AG10803 (cell line): ENCODE measurements around the gene EPB41L2.
"Not testable (repeated sequence)": the region's sequence is repeated elsewhere in the genome, so short reads cannot be mapped to it uniquely, and the experiment has no call there.

Experiments used
- DNase-seq: peaks from one replicate; pipeline ENCODE4 v3.0.0; 2010; ENCODE audit warnings: low read depth
- H3K4me3 ChIP-seq: 2 replicates; pipeline ENCODE4 v1.5.1; 2011; ENCODE audit warnings: mild to moderate bottlenecking, low read length, control low read depth
- TF ChIP-seq, protein P1 (sequence below): conservative IDR thresholded peaks from 2 replicates; pipeline ENCODE4 v1.5.1; 2011; ENCODE audit warnings: mild to moderate bottlenecking, low read length, control low read depth, inconsistent platforms

Gene EPB41L2

DNA sequence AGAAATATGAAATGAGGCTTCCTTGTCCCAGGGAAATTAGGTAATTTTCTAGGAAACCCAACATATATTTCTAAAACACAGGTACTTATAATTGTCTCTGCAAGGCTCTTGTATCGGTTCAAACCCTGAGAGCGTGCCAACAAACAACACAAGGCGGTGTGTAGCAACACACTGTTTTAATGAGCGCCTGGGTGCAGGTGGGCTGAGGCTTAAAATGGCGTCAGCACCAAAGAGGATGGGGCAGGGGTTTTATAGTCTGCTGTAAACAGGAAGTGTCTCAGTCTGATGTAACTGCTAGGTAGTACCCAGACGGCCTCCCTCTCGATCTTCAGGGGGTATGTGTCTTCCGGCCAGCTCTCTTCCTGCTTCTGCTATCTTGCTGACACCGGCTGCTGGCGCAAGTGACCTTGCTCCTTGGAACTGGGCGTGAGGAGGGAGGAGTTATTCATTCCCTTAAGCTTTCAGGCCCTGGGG lies 69.7 kb downstream of the EPB41L2 start:
- no peak overlapping the region for H3K4me3 ChIP-seq
- DNase-seq, result no peak
- TF ChIP-seq, protein P1, sequence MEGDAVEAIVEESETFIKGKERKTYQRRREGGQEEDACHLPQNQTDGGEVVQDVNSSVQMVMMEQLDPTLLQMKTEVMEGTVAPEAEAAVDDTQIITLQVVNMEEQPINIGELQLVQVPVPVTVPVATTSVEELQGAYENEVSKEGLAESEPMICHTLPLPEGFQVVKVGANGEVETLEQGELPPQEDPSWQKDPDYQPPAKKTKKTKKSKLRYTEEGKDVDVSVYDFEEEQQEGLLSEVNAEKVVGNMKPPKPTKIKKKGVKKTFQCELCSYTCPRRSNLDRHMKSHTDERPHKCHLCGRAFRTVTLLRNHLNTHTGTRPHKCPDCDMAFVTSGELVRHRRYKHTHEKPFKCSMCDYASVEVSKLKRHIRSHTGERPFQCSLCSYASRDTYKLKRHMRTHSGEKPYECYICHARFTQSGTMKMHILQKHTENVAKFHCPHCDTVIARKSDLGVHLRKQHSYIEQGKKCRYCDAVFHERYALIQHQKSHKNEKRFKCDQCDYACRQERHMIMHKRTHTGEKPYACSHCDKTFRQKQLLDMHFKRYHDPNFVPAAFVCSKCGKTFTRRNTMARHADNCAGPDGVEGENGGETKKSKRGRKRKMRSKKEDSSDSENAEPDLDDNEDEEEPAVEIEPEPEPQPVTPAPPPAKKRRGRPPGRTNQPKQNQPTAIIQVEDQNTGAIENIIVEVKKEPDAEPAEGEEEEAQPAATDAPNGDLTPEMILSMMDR, result no peak

DNA sequence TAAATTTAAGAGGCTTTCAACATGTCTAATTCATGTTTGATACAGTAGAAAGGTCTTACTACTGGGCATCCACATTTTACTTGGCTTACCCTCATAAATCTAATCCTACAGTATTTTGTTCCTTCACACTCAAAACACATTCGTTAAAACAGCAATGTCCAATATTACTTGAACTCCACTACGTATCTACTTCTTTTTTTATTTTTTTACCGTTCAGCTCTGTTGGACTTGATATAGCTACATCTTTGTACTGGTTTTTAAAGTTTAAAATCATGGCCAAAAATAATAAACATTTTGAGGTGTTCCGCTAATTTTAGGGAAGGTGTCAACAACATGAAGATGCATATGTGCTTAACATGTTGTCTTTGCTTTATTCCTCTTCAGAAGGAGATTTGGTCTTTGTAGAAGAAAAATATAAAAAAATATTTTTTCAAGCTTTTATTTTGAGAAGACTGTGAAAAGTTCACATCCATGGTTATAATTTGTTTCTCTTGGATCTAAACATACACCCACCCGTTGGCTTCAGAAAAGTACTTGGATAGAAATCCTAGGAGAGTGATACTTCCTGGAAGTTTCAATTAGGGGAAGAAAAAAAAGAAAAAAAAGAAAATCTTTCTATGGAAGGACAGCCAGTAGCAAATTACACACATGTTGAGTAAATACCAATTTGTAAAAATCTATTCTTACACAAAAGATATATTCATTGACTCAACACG lies 71.5 kb downstream of the EPB41L2 start:
- TF ChIP-seq, protein P1, result no peak
- DNase-seq, result no peak

DNA sequence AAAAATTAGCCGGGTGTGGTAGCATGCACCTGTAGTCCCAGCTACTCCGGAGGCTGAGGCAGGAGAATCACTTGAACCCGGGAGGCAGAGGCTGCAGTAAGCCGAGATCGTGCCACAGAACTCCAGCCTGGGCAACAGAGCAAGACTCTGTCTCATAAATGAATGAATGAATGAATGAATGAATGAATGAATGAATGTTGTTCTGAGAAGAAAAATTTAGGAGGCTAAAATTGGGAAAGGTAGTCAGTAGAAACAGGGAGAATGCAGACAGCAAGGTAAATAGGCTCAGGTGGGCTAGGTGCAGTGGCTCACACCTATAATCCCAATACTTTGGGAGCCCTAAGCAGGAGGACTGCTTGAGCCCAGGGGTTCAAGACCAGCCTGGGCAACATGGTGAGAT lies 75.5 kb downstream of the EPB41L2 start:
- H3K4me3 ChIP-seq, DNase-seq: not testable (repeated sequence)

More for the DNA sequence above, 71.5 kb downstream of the EPB41L2 start:
- H3K4me3 ChIP-seq, result no peak overlapping the region

DNA sequence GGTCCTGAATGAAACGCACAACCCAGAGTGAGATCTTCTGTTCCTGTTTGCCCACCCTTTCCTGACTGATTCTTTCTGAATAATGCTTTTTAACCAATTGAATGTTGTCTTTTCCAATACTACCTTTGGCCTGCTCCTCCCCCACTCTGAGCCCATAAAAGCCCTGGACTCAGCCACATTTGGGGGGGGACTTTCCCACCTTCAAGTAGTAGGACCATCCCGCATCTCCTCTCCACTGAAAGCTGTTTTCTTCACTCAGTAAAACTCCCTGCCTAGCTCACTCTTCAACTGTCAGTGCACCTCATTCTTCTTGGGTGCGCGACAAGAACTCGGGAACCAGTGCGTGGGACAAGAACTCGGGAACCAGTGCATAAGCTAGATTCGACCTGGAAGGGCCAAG lies 77.9 kb downstream of the EPB41L2 start:
- DNase-seq, result no peak
- TF ChIP-seq, protein P1, result no peak
- no peak overlapping the region for H3K4me3 ChIP-seq

DNA sequence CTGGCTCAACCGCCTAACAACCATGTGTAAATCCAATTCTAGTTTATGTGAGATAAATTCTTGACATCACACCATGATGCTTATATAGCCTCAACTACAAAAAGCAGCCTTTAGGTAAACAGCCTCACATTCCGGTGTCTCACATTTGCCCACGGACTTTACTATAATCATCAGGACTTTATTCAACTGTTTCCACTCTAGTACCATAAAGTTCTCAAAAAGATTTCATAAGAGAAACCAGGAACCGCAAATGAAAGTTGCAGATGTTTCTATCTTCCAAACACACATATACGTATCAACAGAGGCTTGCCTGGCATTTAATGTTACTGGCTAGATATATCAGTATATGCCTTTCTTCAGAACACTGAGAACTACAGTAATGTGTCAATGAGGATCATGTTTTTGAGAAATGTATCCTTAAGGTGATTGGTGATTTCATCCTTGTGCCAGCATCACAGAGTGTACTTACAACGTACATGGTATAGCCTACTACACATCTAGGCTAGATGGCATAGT lies 80.0 kb downstream of the EPB41L2 start:
- no peak for DNase-seq
- TF ChIP-seq, protein P1, result no peak
- no peak overlapping the region for H3K4me3 ChIP-seq

DNA sequence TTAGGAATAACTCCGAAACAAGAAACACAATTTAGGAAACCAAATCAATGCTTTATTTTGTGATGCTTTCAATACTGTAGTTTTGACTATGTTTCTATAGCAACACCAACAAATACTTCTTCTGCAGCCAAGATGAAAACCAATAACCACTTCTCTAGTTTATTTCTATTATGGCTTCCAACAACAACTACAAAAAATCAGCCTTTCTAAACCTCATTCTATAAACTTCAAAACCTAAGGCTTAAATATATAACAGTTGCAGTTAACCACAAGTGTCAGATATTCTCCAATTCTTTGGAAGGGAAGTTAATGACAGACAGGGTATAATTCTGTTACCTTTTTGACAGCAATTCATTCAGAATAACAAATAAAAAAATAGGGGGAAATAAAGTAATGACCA lies 80.9 kb downstream of the EPB41L2 start:
- TF ChIP-seq, protein P1, result no peak

DNA sequence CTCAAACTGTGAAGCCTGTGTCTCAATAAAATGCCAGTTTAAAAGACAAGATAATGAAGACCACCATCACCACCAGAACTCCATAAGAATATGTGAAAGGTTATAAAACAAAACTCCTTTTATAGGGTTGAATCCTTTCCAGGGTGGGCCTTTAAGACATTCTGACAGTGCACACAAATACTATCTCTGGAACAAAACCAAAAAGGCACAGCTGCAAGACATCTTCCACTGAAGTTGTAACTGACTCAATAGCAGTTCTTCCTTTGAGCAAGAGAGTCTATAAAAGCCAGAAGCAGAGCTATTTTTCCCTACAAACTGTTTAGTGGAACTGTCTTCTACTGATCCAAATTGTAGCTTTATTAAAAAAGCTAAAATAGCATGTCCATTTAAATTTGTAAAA lies 81.6 kb downstream of the EPB41L2 start:
- TF ChIP-seq, protein P1, result no peak
- H3K4me3 ChIP-seq, result no peak overlapping the region
- peak; percentile 73 for DNase-seq

More for the DNA sequence above, 80.9 kb downstream of the EPB41L2 start:
- no peak overlapping the region for H3K4me3 ChIP-seq
- no peak for DNase-seq
